Cardiac muscle cell (in vitro differentiated cells and primary cell): ENCODE data around the gene SPHK1. TPM values are rescaled to one million over a fixed set of nuclear protein-coding genes. Genes with fewer than 3 reads are reported as not detected.

Experiments used
- DNase-seq, 2 donors: peaks; one replicate each; pipeline versions ENCODE4 v3.0.0 to v3.0.0-alpha.2; 2010 to 2017; ENCODE audit warnings: low read depth in 1 of 2, low spot score in 1 of 2
- H3K27ac ChIP-seq: fragments of 200-600 bp; sonication (generic); 2 replicates; pipeline ENCODE4 v1.5.1; 2016
- H3K27me3 ChIP-seq: fragments of 200-600 bp; sonication (generic); 2 replicates; pipeline ENCODE4 v1.6.0; 2016; ENCODE audit warnings: control low read depth
- H3K36me3 ChIP-seq: fragments of 200-600 bp; sonication (generic); 2 replicates; pipeline ENCODE4 v1.5.1; 2016; ENCODE audit warnings: control low read depth
- H3K4me1 ChIP-seq: fragments of 200-600 bp; sonication (generic); 2 replicates; pipeline ENCODE4 v1.8.1; 2017; ENCODE audit warnings: low read depth, mild to moderate bottlenecking, mixed run types
- H3K4me3 ChIP-seq: fragments of 200-600 bp; sonication (generic); 2 replicates; pipeline ENCODE4 v1.5.1; 2016; ENCODE audit warnings: mild to moderate bottlenecking
- H3K9me3 ChIP-seq: fragments of 200-600 bp; sonication (generic); 2 replicates; pipeline ENCODE4 v1.5.1; 2017; ENCODE audit warnings: low read depth, mild to moderate bottlenecking, control low read depth
- polyA plus RNA-seq: library from polyadenylated mRNA; unstranded; fragments of >200 nt; fragmentation: Nextera tagmentation; extraction: Ambion mirVana; gene quantifications from 2 replicates; pipeline ENCODE4 v1.2.1, GENCODE V29; 2016
- total RNA-seq: library from RNA; depleted of rRNA; stranded (reverse); fragments of >200 nt; gene quantifications from 2 replicates; pipeline ENCODE4 v1.2.3, GENCODE V29; 2016
- TF ChIP-seq, protein P1 (sequence below): IDR thresholded peaks from 2 replicates; pipeline ENCODE4 v1.5.1; 2012; ENCODE audit warnings: low read depth, mild to moderate bottlenecking, low read length

SPHK1 gene
- total and polyA plus RNA-seq, 2 experiments from 2014 or later: 14.3 to 24.3 TPM

- Histone ChIP-seq H3K27me3 (peaks cover 13% of the 10 kb centered on the region), H3K9me3 (no peaks in the 10 kb centered on the region), H3K27ac (no peak overlapping the region), H3K4me1 (peaks cover 3% of the 10 kb centered on the region), H3K4me3 (peak overlapping the region; percentile 39), H3K36me3 (no peaks in the 10 kb centered on the region)
- DNase-seq: peak; percentile 54 to 66
- TF ChIP-seq, protein P1, sequence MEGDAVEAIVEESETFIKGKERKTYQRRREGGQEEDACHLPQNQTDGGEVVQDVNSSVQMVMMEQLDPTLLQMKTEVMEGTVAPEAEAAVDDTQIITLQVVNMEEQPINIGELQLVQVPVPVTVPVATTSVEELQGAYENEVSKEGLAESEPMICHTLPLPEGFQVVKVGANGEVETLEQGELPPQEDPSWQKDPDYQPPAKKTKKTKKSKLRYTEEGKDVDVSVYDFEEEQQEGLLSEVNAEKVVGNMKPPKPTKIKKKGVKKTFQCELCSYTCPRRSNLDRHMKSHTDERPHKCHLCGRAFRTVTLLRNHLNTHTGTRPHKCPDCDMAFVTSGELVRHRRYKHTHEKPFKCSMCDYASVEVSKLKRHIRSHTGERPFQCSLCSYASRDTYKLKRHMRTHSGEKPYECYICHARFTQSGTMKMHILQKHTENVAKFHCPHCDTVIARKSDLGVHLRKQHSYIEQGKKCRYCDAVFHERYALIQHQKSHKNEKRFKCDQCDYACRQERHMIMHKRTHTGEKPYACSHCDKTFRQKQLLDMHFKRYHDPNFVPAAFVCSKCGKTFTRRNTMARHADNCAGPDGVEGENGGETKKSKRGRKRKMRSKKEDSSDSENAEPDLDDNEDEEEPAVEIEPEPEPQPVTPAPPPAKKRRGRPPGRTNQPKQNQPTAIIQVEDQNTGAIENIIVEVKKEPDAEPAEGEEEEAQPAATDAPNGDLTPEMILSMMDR: no peak
Measured at GRCh38 chr17:76384987-76385891, 830 bp downstream of the SPHK1 start.

GRCh38 chr17:76385892-76386786 lies 1.7 kb downstream of the SPHK1 start:
- TF ChIP-seq, protein P1: peak; percentile 74
- H3K4me1 ChIP-seq: peaks cover 3% of the 10 kb centered on the region
- DNase-seq: peak; percentile 80 to 89

DNA sequence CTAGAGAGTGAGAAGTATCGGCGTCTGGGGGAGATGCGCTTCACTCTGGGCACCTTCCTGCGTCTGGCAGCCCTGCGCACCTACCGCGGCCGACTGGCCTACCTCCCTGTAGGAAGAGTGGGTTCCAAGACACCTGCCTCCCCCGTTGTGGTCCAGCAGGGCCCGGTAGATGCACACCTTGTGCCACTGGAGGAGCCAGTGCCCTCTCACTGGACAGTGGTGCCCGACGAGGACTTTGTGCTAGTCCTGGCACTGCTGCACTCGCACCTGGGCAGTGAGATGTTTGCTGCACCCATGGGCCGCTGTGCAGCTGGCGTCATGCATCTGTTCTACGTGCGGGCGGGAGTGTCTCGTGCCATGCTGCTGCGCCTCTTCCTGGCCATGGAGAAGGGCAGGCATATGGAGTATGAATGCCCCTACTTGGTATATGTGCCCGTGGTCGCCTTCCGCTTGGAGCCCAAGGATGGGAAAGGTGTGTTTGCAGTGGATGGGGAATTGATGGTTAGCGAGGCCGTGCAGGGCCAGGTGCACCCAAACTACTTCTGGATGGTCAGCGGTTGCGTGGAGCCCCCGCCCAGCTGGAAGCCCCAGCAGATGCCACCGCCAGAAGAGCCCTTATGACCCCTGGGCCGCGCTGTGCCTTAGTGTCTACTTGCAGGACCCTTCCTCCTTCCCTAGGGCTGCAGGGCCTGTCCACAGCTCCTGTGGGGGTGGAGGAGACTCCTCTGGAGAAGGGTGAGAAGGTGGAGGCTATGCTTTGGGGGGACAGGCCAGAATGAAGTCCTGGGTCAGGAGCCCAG lies 2.8 kb downstream of the SPHK1 start:
- no peak for DNase-seq
- no peak overlapping the region for H3K27ac ChIP-seq
- H3K4me3 ChIP-seq: no peak overlapping the region
- H3K9me3 ChIP-seq: no peaks in the 10 kb centered on the region
- TF ChIP-seq, protein P1: no peak
- H3K4me1 ChIP-seq: peaks cover 3% of the 10 kb centered on the region
- peaks cover 4% of the 10 kb centered on the region for H3K36me3 ChIP-seq
- H3K27me3 ChIP-seq: peaks cover 13% of the 10 kb centered on the region

More at GRCh38 chr17:76385892-76386786, 1.7 kb downstream of the SPHK1 start:
- peaks cover 3% of the 10 kb centered on the region for H3K36me3 ChIP-seq
- peaks cover 13% of the 10 kb centered on the region for H3K27me3 ChIP-seq
- H3K9me3 ChIP-seq: no peaks in the 10 kb centered on the region
- no peak overlapping the region for H3K27ac ChIP-seq
- H3K4me3 ChIP-seq: peak overlapping the region; percentile 39

DNA sequence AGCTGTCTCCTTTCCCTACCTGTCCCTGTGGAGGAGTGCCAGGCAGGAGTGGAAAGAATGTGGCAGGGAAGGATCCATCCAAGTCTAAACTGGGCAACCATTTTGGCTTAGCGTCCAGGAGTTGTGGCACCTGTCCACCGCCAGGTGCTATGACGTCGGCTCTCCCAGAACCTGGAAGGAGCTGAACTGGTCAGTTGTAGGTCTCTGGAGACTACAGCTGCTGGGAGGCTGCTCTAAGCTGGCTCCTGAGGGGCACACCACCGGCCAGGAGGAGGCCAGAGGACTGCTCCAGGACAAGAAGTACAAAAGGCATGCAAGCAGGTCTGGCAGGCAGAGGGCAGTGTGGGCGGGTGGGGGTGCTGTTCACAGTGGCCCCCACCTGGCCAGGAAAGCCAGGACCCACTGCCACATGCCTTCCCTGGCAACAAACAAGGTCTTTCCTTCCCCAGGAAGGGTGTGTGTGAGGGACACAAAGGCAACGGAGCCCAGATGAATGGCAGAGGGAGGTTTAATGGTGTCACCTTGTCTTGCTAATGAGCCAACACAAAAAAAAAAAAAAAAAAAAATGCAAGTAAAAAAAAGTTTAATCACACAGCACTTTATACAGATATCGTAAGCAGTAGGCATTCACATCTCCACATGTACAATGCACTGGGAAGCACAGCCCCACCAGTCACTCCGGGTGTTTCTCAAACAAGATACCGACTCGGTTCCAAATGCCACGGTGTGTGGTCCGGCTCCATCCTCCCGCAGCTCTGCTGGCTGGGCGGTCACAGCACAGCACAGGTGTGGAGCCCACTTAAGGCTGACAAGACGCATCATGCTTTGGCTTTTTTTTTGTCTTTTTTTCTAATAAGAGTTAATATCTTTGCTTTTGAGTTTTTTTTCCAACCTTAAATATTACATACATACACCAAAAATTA lies 4.8 kb downstream of the SPHK1 start:
- Histone ChIP-seq H3K27ac (no peak overlapping the region), H3K9me3 (no peaks in the 10 kb centered on the region), H3K4me3 (no peak overlapping the region), H3K4me1 (peaks cover 3% of the 10 kb centered on the region), H3K36me3 (peaks cover 14% of the 10 kb centered on the region), H3K27me3 (peaks cover 13% of the 10 kb centered on the region)
- DNase-seq: no peak
- TF ChIP-seq, protein P1: no peak
